ENCODE data around the gene RNF222.

GRCh38 chr17:8377422-8377821 lies 20.2 kb downstream of the RNF222 start:
- TF ChIP-seq CTCF (IDR thresholded peaks at IDR 0.05), result no peak
- no peak for TF ChIP-seq POLR2A (IDR thresholded peaks at IDR 0.05)

All from esophagus squamous epithelium (tissue), 4 donors.